ENCODE results near the gene CNST.

DNA sequence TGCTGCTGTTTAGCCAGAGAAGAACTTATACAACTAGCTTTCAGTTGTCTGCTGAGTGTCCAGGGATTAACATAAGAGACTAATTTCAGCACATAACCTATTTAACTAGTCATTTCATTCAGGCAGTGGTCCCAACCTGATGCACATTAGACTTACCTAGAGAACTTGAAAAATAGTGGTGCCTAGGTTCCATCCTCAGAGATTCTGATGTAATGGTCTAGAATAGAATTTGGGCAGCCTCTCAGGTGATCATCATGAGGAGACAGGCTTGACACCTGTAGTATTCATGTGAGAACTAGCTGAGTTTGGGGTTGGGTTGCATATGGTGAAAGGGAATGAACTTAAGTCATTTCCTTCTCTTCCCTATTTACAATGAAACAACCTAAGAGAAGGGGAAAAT is 24.8 kb downstream of the CNST start:
- TF ChIP-seq SMARCA4 (IDR thresholded peaks at IDR 0.05) (no peak), SMAD3 (CRISPR knock-in tag; conservative IDR thresholded peaks at IDR 0.05) (no peak), PHF8 (IDR thresholded peaks at IDR 0.05; ENCODE audit: borderline replicate concordance, low read length) (no peak), CHD2 (IDR thresholded peaks at IDR 0.05; ENCODE audit: low read depth, low read length) (no peak), ETV5 (CRISPR knock-in tag; IDR thresholded peaks at IDR 0.05; ENCODE audit: low read depth) (no peak), LEF1 (IDR thresholded peaks at IDR 0.05) (no peak), NFIC (IDR thresholded peaks at IDR 0.05) (no peak)
- TF ChIP-seq, protein P1, sequence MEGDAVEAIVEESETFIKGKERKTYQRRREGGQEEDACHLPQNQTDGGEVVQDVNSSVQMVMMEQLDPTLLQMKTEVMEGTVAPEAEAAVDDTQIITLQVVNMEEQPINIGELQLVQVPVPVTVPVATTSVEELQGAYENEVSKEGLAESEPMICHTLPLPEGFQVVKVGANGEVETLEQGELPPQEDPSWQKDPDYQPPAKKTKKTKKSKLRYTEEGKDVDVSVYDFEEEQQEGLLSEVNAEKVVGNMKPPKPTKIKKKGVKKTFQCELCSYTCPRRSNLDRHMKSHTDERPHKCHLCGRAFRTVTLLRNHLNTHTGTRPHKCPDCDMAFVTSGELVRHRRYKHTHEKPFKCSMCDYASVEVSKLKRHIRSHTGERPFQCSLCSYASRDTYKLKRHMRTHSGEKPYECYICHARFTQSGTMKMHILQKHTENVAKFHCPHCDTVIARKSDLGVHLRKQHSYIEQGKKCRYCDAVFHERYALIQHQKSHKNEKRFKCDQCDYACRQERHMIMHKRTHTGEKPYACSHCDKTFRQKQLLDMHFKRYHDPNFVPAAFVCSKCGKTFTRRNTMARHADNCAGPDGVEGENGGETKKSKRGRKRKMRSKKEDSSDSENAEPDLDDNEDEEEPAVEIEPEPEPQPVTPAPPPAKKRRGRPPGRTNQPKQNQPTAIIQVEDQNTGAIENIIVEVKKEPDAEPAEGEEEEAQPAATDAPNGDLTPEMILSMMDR (IDR thresholded peaks at IDR 0.05 in 2 of 3, conservative IDR thresholded peaks at IDR 0.05 in 1 of 3; ENCODE audit: insufficient read depth in 2 of 3, low read depth in 1 of 3, low read length in 3 of 3) = no peak

All from K562 (cell line).